ENCODE measurements around the gene SCRG1.
A peak's percentile ranks its signal among the peaks of the same experiment; 100 is the strongest.

SCRG1 gene

DNA sequence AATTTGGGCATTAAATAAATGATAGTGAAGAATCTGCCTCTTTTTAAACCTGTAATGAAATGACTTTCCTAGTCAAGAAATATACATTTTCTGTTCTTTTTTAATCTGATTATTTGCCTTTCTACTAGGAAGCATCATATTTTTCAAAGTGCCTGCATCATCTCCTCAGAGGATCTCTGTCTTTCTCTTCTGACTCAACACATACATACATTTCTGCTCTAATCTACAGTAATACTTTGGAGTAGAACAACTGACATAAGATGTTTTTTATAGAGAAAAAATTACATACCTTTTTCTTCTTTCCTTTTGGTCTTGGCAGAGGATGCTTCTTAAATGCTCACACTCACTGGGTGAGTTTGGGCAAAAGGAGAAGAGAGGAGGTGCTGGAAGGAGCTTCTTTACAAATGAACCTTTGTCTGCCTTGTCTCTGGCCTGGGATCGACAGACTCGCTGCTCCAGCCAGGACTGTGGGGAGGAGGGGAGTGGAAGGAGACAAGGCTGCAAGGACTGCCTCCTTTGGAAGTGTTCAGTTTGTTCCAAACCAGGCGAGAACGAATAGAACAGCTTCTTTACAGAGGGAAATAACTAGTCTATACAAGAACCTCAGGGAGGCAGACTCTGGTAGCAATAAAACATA lies at the start of gene SCRG1:
Gene SCRG1 (minus strand): TSS at position 338 of the 637 bp plus-strand sequence. CDS start 7,702 bp downstream, outside the sequence.
- DNase-seq, result no peak

DNA sequence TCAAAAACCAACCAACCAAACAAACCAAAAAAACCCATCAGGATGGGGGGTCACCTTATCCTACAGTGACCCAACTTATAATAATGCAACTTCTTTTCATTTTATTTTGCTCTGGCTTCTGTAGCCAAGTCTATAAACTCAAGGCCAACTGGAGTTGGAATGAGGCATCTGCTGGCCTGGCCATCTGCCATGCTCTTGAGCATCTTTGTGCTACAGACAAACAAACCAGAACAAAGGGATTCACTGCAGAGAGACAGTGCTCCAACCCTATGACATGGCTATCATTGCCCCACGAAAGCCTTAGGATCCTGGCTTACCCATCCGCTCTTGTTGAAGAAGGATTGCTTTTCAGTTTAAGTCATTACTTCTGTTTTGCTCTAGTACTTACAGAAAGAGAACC lies 49.2 kb upstream of the SCRG1 start:
- DNase-seq, result no peak

- no peak for DNase-seq
Measured at GRCh38 chr4:173446416-173446815, 47.5 kb upstream of the SCRG1 start.

- DNase-seq, result no peak
Measured at GRCh38 chr4:173443121-173443520, 44.2 kb upstream of the SCRG1 start.

GRCh38 chr4:173442223-173442932 lies 43.5 kb upstream of the SCRG1 start:
- no peak for DNase-seq

- no peak for DNase-seq
Measured at GRCh38 chr4:173440888-173441287, 42.0 kb upstream of the SCRG1 start.

- no peak for DNase-seq
Measured at GRCh38 chr4:173436771-173437265, 37.9 kb upstream of the SCRG1 start.

- DNase-seq, result no peak
Measured at GRCh38 chr4:173436149-173436579, 37.2 kb upstream of the SCRG1 start.

DNA sequence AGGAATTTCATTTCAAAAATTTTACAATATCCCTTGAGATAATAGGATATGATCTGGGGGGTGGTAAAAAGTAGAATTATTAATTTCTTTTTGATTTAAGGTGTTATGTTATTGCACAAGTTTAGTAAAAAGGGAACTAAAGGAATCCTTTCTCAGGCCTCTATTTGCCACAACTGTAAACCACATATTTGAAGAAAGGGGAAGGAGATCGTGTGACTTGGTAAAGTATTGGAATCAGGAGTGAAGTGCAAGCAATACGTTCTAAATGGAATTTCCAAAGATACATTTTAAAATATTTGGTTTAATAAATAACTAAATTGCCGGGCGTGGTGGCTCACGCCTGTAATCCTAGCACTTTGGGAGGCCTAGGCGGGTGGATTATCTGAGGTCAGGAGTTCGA lies 35.3 kb upstream of the SCRG1 start:
- DNase-seq, result no peak

DNA sequence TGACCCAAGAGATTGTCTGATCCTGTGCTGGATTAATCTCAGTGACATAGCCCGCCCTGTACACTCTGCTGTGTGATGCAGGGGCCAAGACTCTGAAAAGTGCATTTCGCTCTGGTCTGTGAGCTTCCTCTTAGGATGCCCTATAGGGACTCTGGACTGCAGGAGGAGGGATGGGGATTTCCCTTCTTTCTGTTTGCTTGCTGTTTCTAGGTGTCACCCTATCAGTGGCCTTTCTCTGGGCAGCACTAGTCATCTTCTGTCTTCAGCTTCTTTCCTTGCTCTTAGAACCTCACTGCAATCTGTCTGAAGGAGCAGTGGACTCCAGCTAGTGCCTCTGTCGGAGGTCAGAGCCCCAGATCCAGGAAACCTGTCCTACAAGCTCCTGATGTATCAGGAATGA lies 34.5 kb upstream of the SCRG1 start:
- no peak for DNase-seq

DNA sequence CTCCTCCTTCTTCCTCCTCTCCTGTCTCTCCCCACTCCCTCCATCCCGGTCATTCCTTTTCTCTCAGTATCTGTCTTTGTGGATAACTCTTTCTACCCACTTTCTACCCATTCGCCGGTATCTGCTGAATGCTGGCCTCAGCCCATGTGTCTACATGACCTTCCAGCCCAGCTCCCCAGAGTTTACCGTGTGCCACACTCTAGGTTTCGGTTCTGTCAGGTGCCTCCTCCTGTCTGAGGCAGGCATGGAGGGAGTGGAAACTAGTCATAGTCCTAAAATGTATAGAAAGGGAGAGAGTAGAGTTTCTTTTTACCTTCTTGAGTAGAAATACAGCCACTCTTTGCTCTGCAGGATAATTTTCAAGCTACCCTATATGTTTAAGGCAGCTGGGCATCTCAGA lies 33.5 kb upstream of the SCRG1 start:
- DNase-seq, result no peak

- no peak for DNase-seq
Measured at GRCh38 chr4:173426064-173426463, 27.1 kb upstream of the SCRG1 start.

DNA sequence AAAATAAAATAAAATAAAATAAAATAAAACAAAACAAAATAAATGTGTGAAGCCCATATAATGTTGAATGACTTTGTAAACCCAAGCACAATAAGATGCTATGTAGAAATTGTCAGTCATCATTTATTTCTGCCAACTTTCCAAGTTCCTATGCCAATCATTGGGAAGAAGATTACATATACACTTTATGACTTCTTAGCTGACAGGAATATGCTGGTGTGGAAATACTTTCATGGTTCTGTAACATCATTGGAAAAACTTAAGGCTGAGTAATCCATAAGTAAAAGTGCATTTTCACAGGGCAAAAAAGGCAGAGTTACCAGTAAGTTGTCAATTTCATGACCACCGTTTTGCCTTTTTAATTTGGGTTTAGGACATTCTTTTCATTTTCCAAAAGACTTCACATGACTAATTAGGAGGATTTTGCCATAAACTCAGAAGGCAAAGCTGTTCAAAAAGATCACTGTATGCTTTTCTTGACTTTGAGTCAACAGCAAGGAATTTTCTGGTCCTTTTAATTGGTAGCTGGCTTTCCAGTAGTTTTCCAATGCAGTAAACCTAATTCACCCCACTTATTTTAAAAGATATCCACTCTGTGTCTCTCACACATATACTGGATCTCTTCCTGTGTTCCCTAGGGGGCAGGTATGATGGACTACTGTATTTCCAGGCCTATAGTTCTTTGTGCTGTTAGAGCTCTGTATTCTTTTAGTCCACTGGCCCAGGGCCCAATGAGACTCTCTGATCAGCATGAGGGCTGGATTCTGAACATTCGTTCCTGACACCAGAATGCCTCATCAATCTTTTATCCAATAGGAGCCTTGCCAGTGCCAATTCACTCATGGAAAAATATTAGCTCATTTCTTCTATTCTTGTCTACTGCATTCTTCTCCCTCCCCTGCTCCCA lies 26.2 kb upstream of the SCRG1 start:
- no peak for DNase-seq

GRCh38 chr4:173420801-173421200 lies 21.9 kb upstream of the SCRG1 start:
- DNase-seq, result no peak

DNA sequence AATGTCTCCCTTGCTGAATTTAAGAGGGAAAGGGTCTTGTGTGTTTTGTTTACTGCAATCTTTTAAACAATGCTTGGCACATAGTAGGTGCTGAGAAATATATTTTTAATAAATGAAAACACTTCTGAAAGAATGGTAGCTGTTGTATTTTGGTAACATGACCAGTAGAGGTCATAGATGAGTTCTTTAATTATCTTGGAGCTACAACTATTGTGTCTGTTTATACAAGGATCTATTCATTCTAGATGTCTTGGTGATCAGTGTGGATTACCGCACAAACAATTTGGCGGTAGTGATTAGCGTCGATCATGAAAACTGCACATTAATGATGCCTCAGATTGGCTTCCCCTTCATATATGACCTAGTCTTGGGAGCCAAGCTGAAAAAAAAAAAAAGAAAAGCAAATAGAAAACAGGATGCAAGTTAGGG lies 21.4 kb upstream of the SCRG1 start:
- peak; percentile 20 for DNase-seq

- no peak for DNase-seq
Measured at GRCh38 chr4:173418639-173419038, 19.7 kb upstream of the SCRG1 start.

- DNase-seq, result no peak
Measured at GRCh38 chr4:173417833-173418232, 18.9 kb upstream of the SCRG1 start.

- DNase-seq, result no peak
Measured at GRCh38 chr4:173415885-173416653, 17.2 kb upstream of the SCRG1 start.

GRCh38 chr4:173415092-173415491 lies 16.2 kb upstream of the SCRG1 start:
- no peak for DNase-seq

DNA sequence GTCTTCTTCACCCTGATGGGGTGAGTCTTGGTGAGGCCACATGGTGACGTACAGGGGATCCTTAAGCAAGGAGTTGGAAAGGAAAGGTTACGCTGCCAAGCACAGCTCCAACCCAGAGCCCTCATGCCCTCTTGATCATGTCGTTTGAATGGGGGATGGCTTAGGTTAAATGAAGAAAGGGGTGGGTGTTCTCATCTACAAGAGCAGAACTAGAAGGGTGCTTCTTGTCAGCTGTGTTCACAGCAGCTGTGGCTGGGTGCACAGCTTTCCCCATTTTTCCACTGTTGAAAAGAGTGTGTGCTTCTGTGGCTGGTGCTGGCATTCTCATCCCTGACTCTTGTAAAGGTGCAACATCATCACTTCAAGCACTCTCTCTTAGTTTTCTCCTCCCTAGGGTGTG lies 15.5 kb upstream of the SCRG1 start:
- DNase-seq, result no peak

DNA sequence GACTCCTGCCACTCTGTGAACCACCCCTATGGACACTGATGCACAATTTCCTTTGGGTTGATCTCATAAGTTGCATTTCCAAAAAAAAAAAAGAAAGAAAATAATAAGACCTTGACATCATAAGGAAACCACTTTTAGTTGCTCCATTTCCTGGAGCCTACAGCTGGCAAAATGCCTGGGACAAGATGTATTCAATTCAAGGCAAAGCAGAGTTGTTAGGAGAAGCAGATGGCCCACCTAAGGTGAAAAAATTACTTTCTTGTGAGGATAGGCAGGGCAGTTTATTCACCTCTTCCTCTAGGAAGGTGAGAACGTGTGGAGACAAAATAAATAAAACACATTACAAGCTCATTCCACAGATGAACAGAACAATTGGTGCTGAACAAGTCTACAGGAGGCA lies 14.1 kb upstream of the SCRG1 start:
- DNase-seq, result no peak

DNA sequence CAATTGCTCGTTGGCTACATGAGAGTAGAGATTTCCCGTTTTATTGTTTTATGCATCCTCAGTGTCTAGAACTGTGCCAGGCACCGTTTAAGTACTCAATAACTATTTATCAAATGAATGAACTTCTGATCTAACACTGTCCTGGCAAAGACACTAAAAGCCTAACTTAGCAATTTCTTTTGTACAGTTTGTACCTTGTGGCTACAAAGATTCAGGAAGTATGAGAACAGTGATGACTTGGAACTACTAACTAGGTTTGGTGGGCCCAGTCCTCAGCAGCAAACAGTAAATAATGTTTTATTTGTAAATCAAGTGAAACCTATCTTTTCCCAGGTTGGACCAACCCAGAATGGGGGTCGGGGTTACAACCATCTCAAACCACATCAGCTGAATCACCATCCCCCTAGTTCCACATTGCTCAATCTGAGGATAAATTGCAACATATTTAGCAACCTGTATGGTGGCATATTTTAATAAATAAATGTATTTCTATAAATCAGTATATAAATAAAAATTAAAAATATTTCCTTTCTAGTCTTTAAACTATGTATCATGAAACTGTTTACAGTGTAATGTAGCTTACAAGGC lies 12.3 kb upstream of the SCRG1 start:
- no peak for DNase-seq
